MCF 10A (cell line): ENCODE measurements around the gene HMGN4. TPM values are rescaled to one million over a fixed set of nuclear protein-coding genes. Genes with fewer than 3 reads are reported as not detected.
A peak's percentile ranks its signal among the peaks of the same experiment; 100 is the strongest.

Experiments
- BruUV-seq: library from RNA; stranded (reverse); fragments of 400-500 nt; replicated peaks from 2 replicates; lab custom pipeline; 2021; lab: Mats Ljungman, UMichigan
- CTCF ChIA-PET: fragments of 300-600 bp; sonication (Branson Sonifier 250); formaldehyde crosslinking; extraction: SDS; loops from one replicate; lab custom pipeline; 2021; ENCODE audit warnings: antibody characterized with exemption, inconsistent platforms; lab: Yijun Ruan, JAX
- POLR2A ChIA-PET: fragments of 300-600, 350-650 bp; sonication (Branson Sonifier 250); formaldehyde crosslinking; extraction: SDS; loops from one replicate; lab custom pipeline; 2020; ENCODE audit warnings: antibody characterized with exemption, inconsistent platforms; lab: Yijun Ruan, JAX
- DNase-seq: peaks from one replicate; pipeline ENCODE4 v3.0.0-alpha.2; 2018; ENCODE audit not compliant: unreplicated experiment
- H3K27ac Mint-ChIP-seq: one replicate; pipeline ENCODE4 v1.8.0; 2022; ENCODE audit warnings: mild to moderate bottlenecking, low read depth, mixed read lengths; ENCODE audit not compliant: unreplicated experiment
- H3K27me3 Mint-ChIP-seq: one replicate; pipeline ENCODE4 v1.8.0; 2022; ENCODE audit warnings: mixed read lengths; ENCODE audit not compliant: insufficient read depth, unreplicated experiment
- H3K36me3 Mint-ChIP-seq: one replicate; pipeline ENCODE4 v1.8.0; 2022; ENCODE audit warnings: mild to moderate bottlenecking, moderate library complexity, mixed read lengths; ENCODE audit not compliant: insufficient read depth, unreplicated experiment
- H3K4me1 Mint-ChIP-seq: one replicate; pipeline ENCODE4 v1.8.0; 2022; ENCODE audit warnings: mixed read lengths; ENCODE audit not compliant: insufficient read depth, unreplicated experiment
- H3K4me3 Mint-ChIP-seq: one replicate; pipeline ENCODE4 v1.8.0; 2022; ENCODE audit warnings: mild to moderate bottlenecking, moderate library complexity, mixed read lengths; ENCODE audit not compliant: unreplicated experiment
- H3K9me3 Mint-ChIP-seq: one replicate; pipeline ENCODE4 v1.8.0; 2022; ENCODE audit warnings: mixed read lengths; ENCODE audit not compliant: unreplicated experiment
- CTCF ChIP-seq: fragments of 200-600 bp; IDR thresholded peaks from one replicate; pipeline ENCODE4 v1.8.0; 2022; ENCODE audit warnings: antibody characterized with exemption, mild to moderate bottlenecking; ENCODE audit not compliant: unreplicated experiment
- intact Hi-C: fragments of 100-400 bp; cut with micrococcal nuclease; formaldehyde crosslinking; loops from 2 replicates; pipeline ENCODE4 v1.14.1; 2022
- total RNA-seq: library from RNA; stranded (reverse); gene quantifications from 2 replicates; pipeline ENCODE4 v1.2.3, GENCODE V29; 2022

Gene HMGN4
- total RNA-seq, 1 experiment from 2014 or later, result 71.7 TPM

DNA sequence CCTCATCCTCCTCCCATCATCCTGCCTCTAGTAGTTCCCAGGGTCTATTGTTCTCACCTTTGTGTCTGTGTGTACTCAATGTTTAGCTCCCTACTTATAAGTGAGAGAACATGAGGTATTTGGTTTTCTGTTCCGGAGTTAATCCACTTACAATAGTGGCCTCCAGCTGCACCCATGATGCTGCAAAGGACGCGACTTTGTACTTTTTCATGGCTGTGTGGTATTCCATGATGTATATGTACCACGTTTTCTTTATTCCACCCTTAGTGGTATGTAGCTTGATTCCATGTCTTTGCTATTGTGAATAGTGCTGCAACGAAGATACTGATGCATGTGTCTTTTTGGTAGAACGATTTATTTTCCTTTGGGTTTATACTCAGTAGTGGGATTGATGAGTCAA is 40.1 kb downstream of the HMGN4 start:
- H3K9me3 Mint-ChIP-seq, result no peaks in the 10 kb centered on the region

GRCh38 chr6:26578741-26579140 is 40.6 kb downstream of the HMGN4 start:
- Mint-ChIP-seq H3K4me3 (no peak overlapping the region), H3K27me3 (peaks cover 19% of the 10 kb centered on the region), H3K36me3 (peaks cover 7% of the 10 kb centered on the region), H3K27ac (no peak overlapping the region), H3K4me1 (peaks cover 6% of the 10 kb centered on the region), H3K9me3 (no peaks in the 10 kb centered on the region)
- ChIA-PET CTCF (interaction anchor here (0.6 to 9.2 kb wide), 2 partner anchors 14 to 547 kb away, joined by 3 to 84 read pairs; no protein-coding TSS in a partner anchor), POLR2A (interaction anchor here (0.6 to 3.7 kb wide), 2 partner anchors 17 to 41 kb away, joined by 3 to 31 read pairs; partner anchors contain the start of gene ABT1)
- BruUV-seq, result no TSS peak
- DNase-seq, result no peak
- intact Hi-C loops, result no loop called here
- TF ChIP-seq CTCF, result no peak

More for the DNA sequence above, 40.1 kb downstream of the HMGN4 start:
- no peak for DNase-seq
- BruUV-seq, result no TSS peak
- no peak for TF ChIP-seq CTCF
- no peak overlapping the region for H3K27ac Mint-ChIP-seq
- H3K4me3 Mint-ChIP-seq, result peak overlapping the region; percentile 19
- peaks cover 14% of the 10 kb centered on the region for H3K27me3 Mint-ChIP-seq
- H3K36me3 Mint-ChIP-seq, result peaks cover 7% of the 10 kb centered on the region
- ChIA-PET POLR2A (interaction anchor here (0.6 to 3.7 kb wide), 2 partner anchors 17 to 41 kb away, joined by 3 to 31 read pairs; partner anchors contain the start of gene ABT1), CTCF (interaction anchor here (0.6 to 9.2 kb wide), 2 partner anchors 14 to 547 kb away, joined by 3 to 84 read pairs; no protein-coding TSS in a partner anchor)
- peaks cover 6% of the 10 kb centered on the region for H3K4me1 Mint-ChIP-seq
- intact Hi-C loops, result no loop called here

GRCh38 chr6:26581164-26581915 is 43.2 kb downstream of the HMGN4 start:
- H3K4me1 Mint-ChIP-seq, result peaks cover 5% of the 10 kb centered on the region
- peaks cover 37% of the 10 kb centered on the region for H3K27me3 Mint-ChIP-seq
- intact Hi-C loops, result no loop called here
- POLR2A ChIA-PET, result interaction anchor here (1.2 kb wide), 1 partner anchor 9 kb away, joined by 4 read pairs; no protein-coding TSS in a partner anchor
- CTCF ChIA-PET, result interaction anchor here (0.6 to 1.3 kb wide), 2 partner anchors 15 to 1227 kb away, joined by 3 to 5 read pairs; no protein-coding TSS in a partner anchor
- H3K9me3 Mint-ChIP-seq, result no peaks in the 10 kb centered on the region
- TF ChIP-seq CTCF, result no peak
- peaks cover 7% of the 10 kb centered on the region for H3K36me3 Mint-ChIP-seq
- no peak for DNase-seq
- no peak overlapping the region for H3K27ac Mint-ChIP-seq
- BruUV-seq, result no TSS peak
- no peak overlapping the region for H3K4me3 Mint-ChIP-seq

DNA sequence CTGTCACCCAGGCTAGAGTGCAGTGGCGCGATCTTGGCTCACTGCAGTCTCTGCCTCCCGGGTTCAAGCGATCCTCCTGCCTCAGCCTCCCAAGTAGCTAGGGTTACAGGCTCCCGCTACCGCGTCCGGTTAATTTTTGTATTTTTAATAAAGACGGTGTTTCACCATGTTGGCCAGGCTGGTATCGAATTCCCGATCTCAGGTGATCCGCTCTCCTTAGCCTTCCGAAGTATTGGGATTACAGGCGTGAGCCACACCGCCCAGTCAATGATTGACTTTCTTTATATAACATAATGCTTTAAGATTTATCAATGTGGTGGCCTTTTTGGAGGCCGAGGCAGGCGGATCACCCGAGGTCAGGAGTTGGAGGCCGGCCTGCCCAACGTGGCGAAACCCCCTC is 50.8 kb downstream of the HMGN4 start:
- no TSS peak for BruUV-seq
- ChIA-PET CTCF (interaction anchor here (1.6 to 8.7 kb wide), 2 partner anchors 14 to 267 kb away, joined by 7 to 84 read pairs; no protein-coding TSS in a partner anchor), POLR2A (interaction anchor here (0.6 to 1.2 kb wide), 3 partner anchors 12 to 1082 kb away, joined by 3 to 4 read pairs (median 3); no protein-coding TSS in a partner anchor)
- no peaks in the 10 kb centered on the region for H3K9me3 Mint-ChIP-seq
- DNase-seq, result no peak
- no peak overlapping the region for H3K27ac Mint-ChIP-seq
- no peak for TF ChIP-seq CTCF
- H3K27me3 Mint-ChIP-seq, result peaks cover 17% of the 10 kb centered on the region
- intact Hi-C loops, result no loop called here
- no peaks in the 10 kb centered on the region for H3K36me3 Mint-ChIP-seq
- H3K4me3 Mint-ChIP-seq, result no peak overlapping the region
- H3K4me1 Mint-ChIP-seq, result no peaks in the 10 kb centered on the region
